DOHH2 (cell line): ENCODE data around the gene GMPR.

Experiments
- H3F3A ChIP-seq: fragments of 200-600 bp; sonication (generic), shearing (Covaris generic); 2 replicates; pipeline ENCODE4 v1.6.0; 2016; ENCODE audit warnings: antibody characterized with exemption, mild to moderate bottlenecking; ENCODE audit not compliant: control insufficient read depth, insufficient read depth
- H3K27ac ChIP-seq: fragments of 200-600 bp; sonication (generic); 2 replicates; pipeline ENCODE4 v1.5.1; 2014; ENCODE audit warnings: low read depth, mild to moderate bottlenecking, low read length, moderate library complexity
- H3K27me3 ChIP-seq: fragments of 200-600 bp; sonication (generic); 2 replicates; pipeline ENCODE4 v1.6.1; 2014; ENCODE audit warnings: mild to moderate bottlenecking, low read length, mixed read lengths; ENCODE audit not compliant: control insufficient read depth
- H3K36me3 ChIP-seq: fragments of 200-600 bp; sonication (generic); 2 replicates; pipeline ENCODE4 v1.6.1; 2014; ENCODE audit warnings: mild to moderate bottlenecking, low read length, moderate library complexity, mixed read lengths; ENCODE audit not compliant: control insufficient read depth
- H3K4me1 ChIP-seq: fragments of 200-600 bp; sonication (generic); 2 replicates; pipeline ENCODE4 v1.6.1; 2014; ENCODE audit warnings: mild to moderate bottlenecking, low read length, mixed read lengths; ENCODE audit not compliant: control insufficient read depth
- H3K4me2 ChIP-seq: fragments of 200-600 bp; sonication (generic); 2 replicates; pipeline ENCODE4 v1.6.0; 2014; ENCODE audit warnings: mild to moderate bottlenecking, low read length, moderate library complexity
- H3K4me3 ChIP-seq: fragments of 200-600 bp; sonication (generic); 2 replicates; pipeline ENCODE4 v1.5.1; 2014; ENCODE audit warnings: mild to moderate bottlenecking, low read length, mixed read lengths
- H3K79me2 ChIP-seq: fragments of 200-600 bp; sonication (generic); 2 replicates; pipeline ENCODE4 v1.6.1; 2014; ENCODE audit warnings: mild to moderate bottlenecking, low read length, mixed read lengths; ENCODE audit not compliant: control insufficient read depth
- H3K9me2 ChIP-seq: fragments of 200-600 bp; sonication (generic); replicated peaks from 2 replicates; pipeline ENCODE4 v1.6.1; 2014; ENCODE audit warnings: mild to moderate bottlenecking, low read length, mixed read lengths; ENCODE audit not compliant: control insufficient read depth
- H3K9me3 ChIP-seq: fragments of 200-600 bp; sonication (generic); 2 replicates; pipeline ENCODE4 v1.6.1; 2014; ENCODE audit warnings: antibody characterized with exemption, low read length, mixed read lengths; ENCODE audit not compliant: control insufficient read depth, insufficient read depth
- H4K20me1 ChIP-seq: fragments of 200-600 bp; sonication (generic); 2 replicates; pipeline ENCODE4 v1.6.0; 2014; ENCODE audit warnings: low read depth, mild to moderate bottlenecking, antibody characterized with exemption, low read length, moderate library complexity; ENCODE audit not compliant: control insufficient read depth, insufficient read depth
- EZH2phosphoT487 ChIP-seq: fragments of 200-600 bp; sonication (generic); IDR thresholded peaks from 2 replicates; pipeline ENCODE4 v1.6.1; 2017; ENCODE audit warnings: borderline replicate concordance, mild to moderate bottlenecking, antibody characterized with exemption, low read length, moderate library complexity, mixed read lengths
- TF ChIP-seq, protein P1 (sequence below): fragments of 200-600 bp; sonication (generic); IDR thresholded peaks from one replicate; pipeline ENCODE4 v1.5.1; 2014; ENCODE audit warnings: antibody characterized with exemption, mild to moderate bottlenecking, low read depth, low read length; ENCODE audit not compliant: poor library complexity, severe bottlenecking

Gene GMPR

GRCh38 chr6:16217156-16217721 is 21.1 kb upstream of the GMPR start:
- Histone ChIP-seq H3K4me1 (peaks cover 18% of the 10 kb centered on the region), H3K4me3 (no peak overlapping the region), H3K36me3 (no peaks in the 10 kb centered on the region), H3K27ac (no peak overlapping the region), H3K9me3 (no peaks in the 10 kb centered on the region; the same call in 1 of the 2 replicates), H3F3A (0 out of 2 replicates have a peak, but pooled peaks cover 3% of the 10 kb centered on the region), H4K20me1 (no peaks in the 10 kb centered on the region), H3K27me3 (peaks cover 3% of the 10 kb centered on the region; the same call in 1 of the 2 replicates), H3K4me2 (no peak overlapping the region), H3K79me2 (no peaks in the 10 kb centered on the region), H3K9me2 (no peaks in the 10 kb centered on the region)
- TF ChIP-seq, protein P1, sequence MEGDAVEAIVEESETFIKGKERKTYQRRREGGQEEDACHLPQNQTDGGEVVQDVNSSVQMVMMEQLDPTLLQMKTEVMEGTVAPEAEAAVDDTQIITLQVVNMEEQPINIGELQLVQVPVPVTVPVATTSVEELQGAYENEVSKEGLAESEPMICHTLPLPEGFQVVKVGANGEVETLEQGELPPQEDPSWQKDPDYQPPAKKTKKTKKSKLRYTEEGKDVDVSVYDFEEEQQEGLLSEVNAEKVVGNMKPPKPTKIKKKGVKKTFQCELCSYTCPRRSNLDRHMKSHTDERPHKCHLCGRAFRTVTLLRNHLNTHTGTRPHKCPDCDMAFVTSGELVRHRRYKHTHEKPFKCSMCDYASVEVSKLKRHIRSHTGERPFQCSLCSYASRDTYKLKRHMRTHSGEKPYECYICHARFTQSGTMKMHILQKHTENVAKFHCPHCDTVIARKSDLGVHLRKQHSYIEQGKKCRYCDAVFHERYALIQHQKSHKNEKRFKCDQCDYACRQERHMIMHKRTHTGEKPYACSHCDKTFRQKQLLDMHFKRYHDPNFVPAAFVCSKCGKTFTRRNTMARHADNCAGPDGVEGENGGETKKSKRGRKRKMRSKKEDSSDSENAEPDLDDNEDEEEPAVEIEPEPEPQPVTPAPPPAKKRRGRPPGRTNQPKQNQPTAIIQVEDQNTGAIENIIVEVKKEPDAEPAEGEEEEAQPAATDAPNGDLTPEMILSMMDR: no peak
- no peak for TF ChIP-seq EZH2phosphoT487

DNA sequence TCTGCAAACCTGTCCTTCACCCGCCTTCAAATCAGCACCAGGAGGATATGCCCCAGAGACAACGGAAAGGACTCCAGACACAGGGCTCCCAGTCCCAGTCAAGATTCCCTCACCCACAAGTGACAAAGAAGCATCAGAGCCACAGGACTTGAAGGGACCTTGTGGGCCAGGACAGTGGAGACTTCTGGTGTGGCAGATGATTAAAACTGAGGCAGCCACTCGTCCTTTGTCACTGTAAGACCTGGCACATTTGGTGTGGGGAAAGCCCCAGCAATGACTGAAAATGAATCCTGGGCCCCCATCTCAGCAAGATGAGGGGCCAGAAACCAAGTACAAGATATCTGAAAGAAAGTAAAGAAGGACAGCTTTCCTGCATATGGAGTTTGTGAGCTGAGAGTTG is 15.6 kb upstream of the GMPR start:
- Histone ChIP-seq H4K20me1 (no peaks in the 10 kb centered on the region), H3K4me1 (peaks cover 13% of the 10 kb centered on the region), H3K27ac (no peak overlapping the region), H3K4me3 (no peak overlapping the region), H3K79me2 (no peaks in the 10 kb centered on the region), H3K27me3 (peaks cover 6% of the 10 kb centered on the region; the same call in 1 of the 2 replicates), H3K36me3 (no peaks in the 10 kb centered on the region), H3K9me3 (no peaks in the 10 kb centered on the region), H3F3A (0 out of 2 replicates have a peak, but pooled peaks cover 3% of the 10 kb centered on the region), H3K4me2 (no peak overlapping the region), H3K9me2 (no peaks in the 10 kb centered on the region)
- TF ChIP-seq, protein P1: no peak
- no peak for TF ChIP-seq EZH2phosphoT487

GRCh38 chr6:16223362-16223761 is 15.0 kb upstream of the GMPR start:
- peaks cover 7% of the 10 kb centered on the region for H3K27me3 ChIP-seq
- no peak overlapping the region for H3K4me2 ChIP-seq

More at GRCh38 chr6:16223362-16223761, 15.0 kb upstream of the GMPR start:
- no peak overlapping the region for H3K4me3 ChIP-seq
- H3F3A ChIP-seq: 0 out of 2 replicates have a peak, but pooled peaks cover 3% of the 10 kb centered on the region
- H3K9me2 ChIP-seq: no peaks in the 10 kb centered on the region
- H3K4me1 ChIP-seq: peaks cover 11% of the 10 kb centered on the region
- TF ChIP-seq, protein P1: no peak
- no peak for TF ChIP-seq EZH2phosphoT487
- no peaks in the 10 kb centered on the region for H4K20me1 ChIP-seq
- no peaks in the 10 kb centered on the region for H3K36me3 ChIP-seq
- no peaks in the 10 kb centered on the region for H3K79me2 ChIP-seq
- H3K9me3 ChIP-seq: no peaks in the 10 kb centered on the region
- H3K27ac ChIP-seq: no peak overlapping the region
